Measurements from ENCODE around the gene TSEN2. TPM values are rescaled to one million over a fixed set of nuclear protein-coding genes. Genes with fewer than 3 reads are reported as not detected.

TSEN2 gene
- total and polyA plus RNA-seq, 10 of the 15 experiments (the other 5 are each of a cell fraction or from before 2014, with no cell fraction given) = 17.7 to 32.3 (median 24.3) TPM

- no peaks in the 10 kb centered on the region for H3K27me3 ChIP-seq (replicated peaks in 1 of 2; ENCODE audit: control insufficient read depth in 2 of 2, insufficient read depth in 2 of 2, low read length in 1 of 2)
- no peak overlapping the region for H3K4me2 ChIP-seq (ENCODE audit: control insufficient read depth, insufficient read depth)
- RAD21 ChIA-PET (ENCODE audit: unreplicated experiment) = interaction anchor here (0.6 to 4.7 kb wide), 19 partner anchors 84 to 1000 kb away, joined by 3 to 139 read pairs (median 4); partner anchors contain the start of gene HDAC11
- DNase-seq (ENCODE audit: low read depth, low spot score) = no peak
- peak; percentile 44 for FAIRE-seq
- H4K20me1 ChIP-seq (ENCODE audit: control insufficient read depth, insufficient read depth) = no peaks in the 10 kb centered on the region
- peaks cover 7% of the 10 kb centered on the region for H3K79me2 ChIP-seq (ENCODE audit: control insufficient read depth, insufficient read depth, low read length)
- POLR2A ChIA-PET = interaction anchor here (0.7 to 1.2 kb wide), 2 partner anchors 264 to 304 kb away, joined by 3 to 4 read pairs; no protein-coding TSS in a partner anchor
- peak; percentile 54 to 73 (median 67); a peak in 5 of 6 replicates for TF ChIP-seq CTCF (IDR thresholded peaks at IDR 0.05 in 2 of 3, conservative IDR thresholded peaks at IDR 0.05 in 1 of 3; ENCODE audit: control insufficient read depth in 2 of 3, extremely low read depth in 1 of 3, insufficient read depth in 1 of 3, low read depth in 3 of 3, low read length in 3 of 3)
- TF ChIP-seq RAD21 (IDR thresholded peaks at IDR 0.05; ENCODE audit: insufficient read depth, low read depth, low read length) = peak; percentile 83
- 0 out of 2 replicates have a peak, but pooled peaks have one; percentile 31 for TF ChIP-seq YY1 (IDR thresholded peaks at IDR 0.05; ENCODE audit: low read depth, low read length)
- no peak for TF ChIP-seq FOXM1 (IDR thresholded peaks at IDR 0.05; ENCODE audit: low read depth, low read length)
- peak; percentile 85 for TF ChIP-seq SMC3 (IDR thresholded peaks at IDR 0.05; ENCODE audit: borderline replicate concordance, low read length)
- no peak for TF ChIP-seq IRF4 (IDR thresholded peaks at IDR 0.05; ENCODE audit: low read depth, low read length)
- no peaks in the 10 kb centered on the region for H3K36me3 ChIP-seq (ENCODE audit: control insufficient read depth in 2 of 2, insufficient read depth in 2 of 2, low read length in 1 of 2)
- CTCF ChIA-PET = interaction anchor here (0.6 to 4.5 kb wide), 51 partner anchors 8 to 411 kb away, joined by 3 to 255 read pairs (median 4); partner anchors contain the start of gene RAF1
- peak; percentile 66 for ATAC-seq
- H3K4me1 ChIP-seq (ENCODE audit: control insufficient read depth, insufficient read depth, low read length) = peaks cover 5% of the 10 kb centered on the region; the same call in 1 of the 2 replicates
- BruUV-seq (replicated peaks) = no TSS peak
- no peaks in the 10 kb centered on the region for H3K9me3 ChIP-seq (replicated peaks; ENCODE audit: control insufficient read depth, insufficient read depth, low read length)
- H3K27ac ChIP-seq (ENCODE audit: control insufficient read depth, insufficient read depth) = no peak overlapping the region
- intact Hi-C loops (cut with micrococcal nuclease; ENCODE audit: unreplicated experiment) (loop anchor here (1.0 to 10.0 kb wide), 5 partner anchors 185 to 345 kb away; no protein-coding TSS in a partner anchor), in situ Hi-C loops (cut with MboI) (loop anchor here (5.0 kb wide), 1 partner anchor 343 kb away; no protein-coding TSS in a partner anchor)
- no peak overlapping the region for H3K9ac ChIP-seq (ENCODE audit: control insufficient read depth, insufficient read depth, low read length)
- WGBS (ENCODE audit: insufficient coverage, insufficient replicate concordance, low lambda C conversion rate, missing lambda C conversion rate) = 28% methylated on average over 9 of the region's 9 CpGs
- SMC1A ChIA-PET (ENCODE audit: uncharacterized antibody, unreplicated experiment) = interaction anchor here (0.6 to 6.5 kb wide), 20 partner anchors 10 to 360 kb away, joined by 3 to 187 read pairs (median 4); no protein-coding TSS in a partner anchor
- no peak overlapping the region for H3K4me3 ChIP-seq
- H2AFZ ChIP-seq (ENCODE audit: control insufficient read depth, low read depth, low read length) = no peak overlapping the region
Measured at GRCh38 chr3:12479919-12480427, 4.3 kb upstream of the TSEN2 start.
